ENCODE data around the gene CEMP1.
A peak's percentile ranks its signal among the peaks of the same experiment; 100 is the strongest.
"Not testable (repeated sequence)": the region's sequence is repeated elsewhere in the genome, so short reads cannot be mapped to it uniquely, and the experiment has no call there.

CEMP1 gene

GRCh38 chr16:2531371-2531695 lies at the start of gene CEMP1:
TSS of gene CEMP1 (minus strand) at chr16:2531408. CDS start at chr16:2531073, 335 bp downstream.
- DNase-seq (ENCODE audit: low read depth), result no peak

- not testable (repeated sequence) for DNase-seq (ENCODE audit: low read depth)
Measured at GRCh38 chr16:2580818-2581217, 49.6 kb upstream of the CEMP1 start.

- not testable (repeated sequence) for DNase-seq (ENCODE audit: low read depth)
Measured at GRCh38 chr16:2580143-2580542, 48.9 kb upstream of the CEMP1 start.

- DNase-seq (ENCODE audit: low read depth), result not testable (repeated sequence)
Measured at GRCh38 chr16:2578905-2579304, 47.7 kb upstream of the CEMP1 start.

- not testable (repeated sequence) for DNase-seq (ENCODE audit: low read depth)
Measured at GRCh38 chr16:2577044-2577443, 45.8 kb upstream of the CEMP1 start.

GRCh38 chr16:2575839-2576238 lies 44.6 kb upstream of the CEMP1 start:
- DNase-seq (ENCODE audit: low read depth), result not testable (repeated sequence)

GRCh38 chr16:2572704-2573103 lies 41.5 kb upstream of the CEMP1 start:
- DNase-seq (ENCODE audit: low read depth), result not testable (repeated sequence)

GRCh38 chr16:2568573-2568972 lies 37.4 kb upstream of the CEMP1 start:
- not testable (repeated sequence) for DNase-seq (ENCODE audit: low read depth)

GRCh38 chr16:2567506-2567905 lies 36.3 kb upstream of the CEMP1 start:
- DNase-seq (ENCODE audit: low read depth), result not testable (repeated sequence)

- not testable (repeated sequence) for DNase-seq (ENCODE audit: low read depth)
Measured at GRCh38 chr16:2560798-2561133, 29.6 kb upstream of the CEMP1 start.

- not testable (repeated sequence) for DNase-seq (ENCODE audit: low read depth)
Measured at GRCh38 chr16:2560131-2560797, 29.1 kb upstream of the CEMP1 start.

GRCh38 chr16:2557150-2557549 lies 25.9 kb upstream of the CEMP1 start:
- DNase-seq (ENCODE audit: low read depth), result not testable (repeated sequence)

- not testable (repeated sequence) for DNase-seq (ENCODE audit: low read depth)
Measured at GRCh38 chr16:2554709-2555425, 23.7 kb upstream of the CEMP1 start.

GRCh38 chr16:2551420-2551889 lies 20.2 kb upstream of the CEMP1 start:
- not testable (repeated sequence) for DNase-seq (ENCODE audit: low read depth)

- not testable (repeated sequence) for DNase-seq (ENCODE audit: low read depth)
Measured at GRCh38 chr16:2550283-2550878, 19.2 kb upstream of the CEMP1 start.

GRCh38 chr16:2543771-2544170 lies 12.6 kb upstream of the CEMP1 start:
- not testable (repeated sequence) for DNase-seq (ENCODE audit: low read depth)

GRCh38 chr16:2541409-2541808 lies 10.2 kb upstream of the CEMP1 start:
- not testable (repeated sequence) for DNase-seq (ENCODE audit: low read depth)

- DNase-seq (ENCODE audit: low read depth), result not testable (repeated sequence)
Measured at GRCh38 chr16:2540912-2541311, 9.7 kb upstream of the CEMP1 start.

GRCh38 chr16:2539845-2540458 lies 8.7 kb upstream of the CEMP1 start:
- not testable (repeated sequence) for DNase-seq (ENCODE audit: low read depth)

GRCh38 chr16:2539192-2539844 lies 8.1 kb upstream of the CEMP1 start:
- not testable (repeated sequence) for DNase-seq (ENCODE audit: low read depth)

- DNase-seq (ENCODE audit: low read depth), result peak; percentile 44
Measured at GRCh38 chr16:2537451-2538379, 6.5 kb upstream of the CEMP1 start, which contains the start of gene PDPK1. TSS of gene PDPK1 (plus strand) at chr16:2538021. CDS start at chr16:2538113, 92 bp downstream.
